OCI-LY1 (cell line): ENCODE data around the gene CREB3L2.
"Not testable (repeated sequence)": the region's sequence is repeated elsewhere in the genome, so short reads cannot be mapped to it uniquely, and the experiment has no call there.

Source experiments
- H2AFZ ChIP-seq: fragments of 200-600 bp; sonication (generic), shearing (Covaris generic); 2 replicates; pipeline ENCODE4 v1.6.0; 2014; ENCODE audit warnings: antibody characterized with exemption, mild to moderate bottlenecking, low read length
- H3F3A ChIP-seq: fragments of 200-600 bp; sonication (generic), shearing (Covaris generic); 2 replicates; pipeline ENCODE4 v1.6.0; 2014; ENCODE audit warnings: mild to moderate bottlenecking, antibody characterized with exemption, low read length, moderate library complexity; ENCODE audit not compliant: insufficient read depth
- H3K27ac ChIP-seq: fragments of 200-600 bp; sonication (generic); 2 replicates; pipeline ENCODE4 v1.5.1; 2014; ENCODE audit warnings: low read length, mixed run types, mild to moderate bottlenecking, low read depth; ENCODE audit not compliant: poor library complexity, severe bottlenecking
- H3K27me3 ChIP-seq: fragments of 200-600 bp; sonication (generic); 2 replicates; pipeline ENCODE4 v1.6.0; 2014; ENCODE audit warnings: antibody characterized with exemption, mild to moderate bottlenecking, low read length, moderate library complexity; ENCODE audit not compliant: insufficient read depth
- H3K36me3 ChIP-seq: fragments of 200-600 bp; sonication (generic); 2 replicates; pipeline ENCODE4 v1.6.1; 2014; ENCODE audit warnings: mild to moderate bottlenecking, antibody characterized with exemption, low read length, moderate library complexity, mixed read lengths; ENCODE audit not compliant: insufficient read depth
- H3K4me1 ChIP-seq: fragments of 200-600 bp; sonication (generic); 2 replicates; pipeline ENCODE4 v1.5.1; 2014; ENCODE audit warnings: mild to moderate bottlenecking, low read length, moderate library complexity; ENCODE audit not compliant: insufficient read depth, severe bottlenecking
- H3K4me2 ChIP-seq: fragments of 200-600 bp; sonication (generic), shearing (Covaris generic); 2 replicates; pipeline ENCODE4 v1.6.1; 2014; ENCODE audit warnings: low read length
- H3K4me3 ChIP-seq: fragments of 200-600 bp; sonication (generic); 2 replicates; pipeline ENCODE4 v1.5.1; 2014; ENCODE audit warnings: low read length, low read depth, mild to moderate bottlenecking, mixed read lengths; ENCODE audit not compliant: poor library complexity, severe bottlenecking
- H3K79me2 ChIP-seq: fragments of 200-600 bp; shearing (Covaris generic); 2 replicates; pipeline ENCODE4 v1.6.1; 2016; ENCODE audit warnings: mixed run types, low read length, mixed read lengths; ENCODE audit not compliant: insufficient read depth
- H3K9ac ChIP-seq: fragments of 200-600 bp; sonication (generic), shearing (Covaris generic); 2 replicates; pipeline ENCODE4 v1.6.1; 2014; ENCODE audit warnings: mild to moderate bottlenecking, low read length, mixed read lengths
- H3K9me2 ChIP-seq: fragments of 200-600 bp; sonication (generic), shearing (Covaris generic); 2 replicates; pipeline ENCODE4 v1.6.1; 2014; ENCODE audit warnings: low read depth, mild to moderate bottlenecking, low read length, mixed read lengths
- H3K9me3 ChIP-seq: fragments of 200-600 bp; shearing (Covaris generic); 2 replicates; pipeline ENCODE4 v1.6.1; 2014; ENCODE audit warnings: low read length, mixed read lengths
- H4K20me1 ChIP-seq: fragments of 200-600 bp; sonication (generic), shearing (Covaris generic); 2 replicates; pipeline ENCODE4 v1.6.0; 2016; ENCODE audit warnings: mild to moderate bottlenecking, low read length; ENCODE audit not compliant: insufficient read depth
- EZH2 ChIP-seq: fragments of 200-600 bp; sonication (generic), shearing (Covaris generic); IDR thresholded peaks from 2 replicates; pipeline ENCODE4 v1.8.0; 2017; ENCODE audit warnings: borderline replicate concordance, mixed run types, mild to moderate bottlenecking, antibody characterized with exemption, low read length, moderate library complexity, mixed read lengths
- TF ChIP-seq, protein P1 (sequence below): fragments of 200-600 bp; sonication (generic), shearing (Covaris generic); IDR thresholded peaks from 2 replicates; pipeline ENCODE4 v1.5.1; 2017; ENCODE audit warnings: mild to moderate bottlenecking, antibody characterized with exemption, low read length, moderate library complexity, mixed read lengths

Gene CREB3L2

GRCh38 chr7:137928626-137929025 is 73.3 kb downstream of the CREB3L2 start:
- Histone ChIP-seq H2AFZ (no peak overlapping the region), H3K9ac (no peak overlapping the region), H3F3A (no peaks in the 10 kb centered on the region), H3K27ac (no peak overlapping the region), H3K36me3 (no peaks in the 10 kb centered on the region), H3K79me2 (no peaks in the 10 kb centered on the region), H3K4me2 (no peak overlapping the region), H4K20me1 (no peaks in the 10 kb centered on the region), H3K27me3 (peaks cover under 1% of the 10 kb centered on the region; the same call in 1 of the 2 replicates), H3K9me3 (no peaks in the 10 kb centered on the region), H3K4me3 (no peak overlapping the region), H3K9me2 (no peaks in the 10 kb centered on the region), H3K4me1 (no peaks in the 10 kb centered on the region)
- TF ChIP-seq, protein P1, sequence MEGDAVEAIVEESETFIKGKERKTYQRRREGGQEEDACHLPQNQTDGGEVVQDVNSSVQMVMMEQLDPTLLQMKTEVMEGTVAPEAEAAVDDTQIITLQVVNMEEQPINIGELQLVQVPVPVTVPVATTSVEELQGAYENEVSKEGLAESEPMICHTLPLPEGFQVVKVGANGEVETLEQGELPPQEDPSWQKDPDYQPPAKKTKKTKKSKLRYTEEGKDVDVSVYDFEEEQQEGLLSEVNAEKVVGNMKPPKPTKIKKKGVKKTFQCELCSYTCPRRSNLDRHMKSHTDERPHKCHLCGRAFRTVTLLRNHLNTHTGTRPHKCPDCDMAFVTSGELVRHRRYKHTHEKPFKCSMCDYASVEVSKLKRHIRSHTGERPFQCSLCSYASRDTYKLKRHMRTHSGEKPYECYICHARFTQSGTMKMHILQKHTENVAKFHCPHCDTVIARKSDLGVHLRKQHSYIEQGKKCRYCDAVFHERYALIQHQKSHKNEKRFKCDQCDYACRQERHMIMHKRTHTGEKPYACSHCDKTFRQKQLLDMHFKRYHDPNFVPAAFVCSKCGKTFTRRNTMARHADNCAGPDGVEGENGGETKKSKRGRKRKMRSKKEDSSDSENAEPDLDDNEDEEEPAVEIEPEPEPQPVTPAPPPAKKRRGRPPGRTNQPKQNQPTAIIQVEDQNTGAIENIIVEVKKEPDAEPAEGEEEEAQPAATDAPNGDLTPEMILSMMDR, result no peak
- TF ChIP-seq EZH2, result no peak

- no peak overlapping the region for H3K4me3 ChIP-seq
- no peaks in the 10 kb centered on the region for H4K20me1 ChIP-seq
- no peaks in the 10 kb centered on the region for H3K9me2 ChIP-seq
- no peak overlapping the region for H2AFZ ChIP-seq
- no peaks in the 10 kb centered on the region for H3K27me3 ChIP-seq
- H3K79me2 ChIP-seq, result no peaks in the 10 kb centered on the region
- no peak overlapping the region for H3K27ac ChIP-seq
- H3K9me3 ChIP-seq, result no peaks in the 10 kb centered on the region
- H3K4me2 ChIP-seq, result no peak overlapping the region
- H3K36me3 ChIP-seq, result no peaks in the 10 kb centered on the region
- TF ChIP-seq EZH2, result no peak
- TF ChIP-seq, protein P1, result no peak
- H3F3A ChIP-seq, result no peaks in the 10 kb centered on the region
- H3K4me1 ChIP-seq, result no peaks in the 10 kb centered on the region
- no peak overlapping the region for H3K9ac ChIP-seq
These were observed 74.5 kb downstream of the CREB3L2 start for GRCh38 chr7:137927386-137927785.

DNA sequence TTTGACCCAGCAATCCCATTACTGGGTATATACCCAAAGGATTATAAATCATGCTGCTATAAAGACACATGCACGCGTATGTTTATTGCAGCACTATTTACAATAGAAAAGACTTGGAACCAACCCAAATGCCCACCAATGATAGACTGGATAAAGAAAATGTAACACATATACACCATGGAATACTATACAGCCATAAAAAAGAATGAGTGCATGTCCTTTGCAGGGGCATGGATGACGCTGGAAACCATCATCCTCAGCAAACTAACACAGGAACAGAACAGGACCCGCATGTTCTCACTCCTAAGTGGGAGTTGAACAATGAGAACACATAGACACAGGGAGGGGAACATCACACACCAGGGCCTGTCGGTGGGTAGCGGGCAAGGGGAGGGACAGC is 75.7 kb downstream of the CREB3L2 start:
- not testable (repeated sequence) for H3K9ac ChIP-seq, H3F3A ChIP-seq, H3K4me3 ChIP-seq, H3K9me3 ChIP-seq, H4K20me1 ChIP-seq, H3K27ac ChIP-seq, H3K79me2 ChIP-seq, H3K4me2 ChIP-seq, H3K4me1 ChIP-seq, H3K27me3 ChIP-seq, H3K9me2 ChIP-seq, H2AFZ ChIP-seq, H3K36me3 ChIP-seq

DNA sequence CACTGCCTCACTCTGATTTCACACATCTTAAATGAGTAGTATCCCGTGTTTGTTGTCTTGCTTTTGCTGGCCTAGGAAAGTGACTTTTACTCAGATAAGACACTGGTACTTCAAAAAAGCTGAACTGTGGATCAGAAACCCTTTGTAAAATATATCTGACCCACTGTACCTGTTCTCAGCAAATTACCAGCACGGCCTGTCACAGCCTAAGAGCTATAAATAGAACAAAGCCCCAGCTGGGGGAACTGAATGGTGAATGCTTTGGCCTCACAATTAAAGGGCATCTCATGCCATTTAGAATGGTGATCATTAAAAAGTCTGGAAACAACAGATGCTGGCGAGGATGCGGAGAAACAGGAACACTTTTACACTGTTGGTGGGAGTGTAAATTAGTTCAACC is 76.1 kb downstream of the CREB3L2 start:
- H3K9me2 ChIP-seq, result no peaks in the 10 kb centered on the region
- no peaks in the 10 kb centered on the region for H3F3A ChIP-seq
- no peaks in the 10 kb centered on the region for H3K27me3 ChIP-seq
- no peak for TF ChIP-seq EZH2
- TF ChIP-seq, protein P1, result no peak
- no peaks in the 10 kb centered on the region for H3K36me3 ChIP-seq
- no peak overlapping the region for H3K27ac ChIP-seq
- H2AFZ ChIP-seq, result no peak overlapping the region
- H3K4me2 ChIP-seq, result no peak overlapping the region
- H3K4me3 ChIP-seq, result no peak overlapping the region
- H4K20me1 ChIP-seq, result no peaks in the 10 kb centered on the region
- no peak overlapping the region for H3K9ac ChIP-seq
- H3K9me3 ChIP-seq, result no peaks in the 10 kb centered on the region
- H3K79me2 ChIP-seq, result no peaks in the 10 kb centered on the region
- no peaks in the 10 kb centered on the region for H3K4me1 ChIP-seq
